H1 (cell line): ENCODE measurements around the gene SHH. TPM values are rescaled to one million over a fixed set of nuclear protein-coding genes. Genes with fewer than 3 reads are reported as not detected.

Experiments
- CTCF ChIA-PET: fragments of 300-600 bp; sonication (Branson Sonifier 250); formaldehyde crosslinking; loops from one replicate; lab custom pipeline; 2021; ENCODE audit not compliant: partially characterized antibody; lab: Charles Lee
- POLR2A ChIA-PET: fragments of 300-600 bp; sonication (Branson Sonifier 250); formaldehyde crosslinking; loops from one replicate; lab custom pipeline; 2021; ENCODE audit warnings: inconsistent platforms; ENCODE audit not compliant: partially characterized antibody; lab: Charles Lee
- DNase-seq, 2 experiments: peaks; one replicate each; pipeline versions ENCODE4 v3.0.0 to v3.0.0-alpha.2; 2010 to 2022; ENCODE audit warnings: low spot score in 2 of 2, low read depth in 1 of 2, mixed read lengths in 1 of 2
- FAIRE-seq: peaks from 2 replicates; lab custom pipeline; 2011; peaks lifted over from hg19 to GRCh38; lab: Jason Lieb, UNC
- H2AFZ ChIP-seq: 2 replicates; pipeline ENCODE4 v1.8.1; 2012; ENCODE audit warnings: low read length, inconsistent platforms
- H2AK5ac ChIP-seq: 2 replicates; pipeline ENCODE4 v1.6.1; 2013; ENCODE audit warnings: low read depth, low read length
- H2BK120ac ChIP-seq: replicated peaks from 2 replicates; pipeline ENCODE3; 2013; ENCODE audit warnings: low read depth, low read length, inconsistent platforms
- H2BK12ac ChIP-seq: 2 replicates; pipeline ENCODE4 v1.6.1; 2013; ENCODE audit warnings: low read depth, low read length
- H2BK15ac ChIP-seq: 2 replicates; pipeline ENCODE4 v1.6.1; 2013; ENCODE audit warnings: low read length
- H2BK20ac ChIP-seq: 2 replicates; pipeline ENCODE4 v1.6.1; 2013; ENCODE audit warnings: low read length
- H2BK5ac ChIP-seq: 2 replicates; pipeline ENCODE4 v1.6.1; 2013; ENCODE audit warnings: low read depth, low read length
- H3K14ac ChIP-seq: 2 replicates; pipeline ENCODE4 v1.6.1; 2013; ENCODE audit warnings: inconsistent platforms; ENCODE audit not compliant: insufficient read length
- H3K18ac ChIP-seq: 2 replicates; pipeline ENCODE4 v1.6.1; 2013; ENCODE audit warnings: low read length; ENCODE audit errors: extremely low read depth
- H3K23ac ChIP-seq: 2 replicates; pipeline ENCODE4 v1.6.1; 2013; ENCODE audit warnings: inconsistent platforms; ENCODE audit not compliant: insufficient read length
- H3K23me2 ChIP-seq: 2 replicates; pipeline ENCODE4 v1.6.1; 2013; ENCODE audit warnings: low read depth, low read length
- H3K27ac ChIP-seq: 2 replicates; pipeline ENCODE4 v1.6.1; 2011; ENCODE audit warnings: low read depth, low read length, inconsistent platforms
- H3K27me3 ChIP-seq, 4 experiments: replicated peaks in 1 of 4; 1 replicate in 1 of 4; 2 replicates in 3 of 4; pipeline versions ENCODE4 v1.6.1 to v1.8.1; 2011 to 2013; ENCODE audit warnings: low read length in 3 of 4, mild to moderate bottlenecking in 3 of 4, inconsistent platforms in 2 of 4, mixed read lengths in 2 of 4, moderate library complexity in 1 of 4; ENCODE audit not compliant: control insufficient read depth in 3 of 4, insufficient read depth in 3 of 4; ENCODE audit errors: extremely low read depth in 1 of 4
- H3K36me3 ChIP-seq, 4 experiments: 2 replicates each; pipeline versions ENCODE4 v1.6.1 to v1.8.1; 2011 to 2013; ENCODE audit warnings: mild to moderate bottlenecking in 4 of 4, low read length in 3 of 4, moderate library complexity in 2 of 4, control low read depth in 1 of 4, inconsistent platforms in 1 of 4; ENCODE audit not compliant: insufficient read depth in 4 of 4, control insufficient read depth in 2 of 4
- H3K4ac ChIP-seq: replicated peaks from 2 replicates; pipeline ENCODE3; 2013; ENCODE audit warnings: low read length, low read depth, mixed read lengths, inconsistent platforms; ENCODE audit not compliant: insufficient read length
- H3K4me1 ChIP-seq, 4 experiments: replicated peaks in 1 of 4; 1 replicate in 1 of 4; 2 replicates in 3 of 4; pipeline versions ENCODE4 v1.6.1 to v1.8.1; 2011 to 2013; ENCODE audit warnings: low read length in 3 of 4, inconsistent platforms in 2 of 4, mixed read lengths in 1 of 4; ENCODE audit not compliant: insufficient read depth in 4 of 4, control insufficient read depth in 3 of 4
- H3K4me2 ChIP-seq, 2 experiments: 2 replicates each; pipeline versions ENCODE4 v1.6.1 to v1.8.1; 2011 to 2013; ENCODE audit warnings: low read depth in 2 of 2, low read length in 2 of 2, control low read depth in 1 of 2, inconsistent platforms in 1 of 2, mild to moderate bottlenecking in 1 of 2; ENCODE audit not compliant: insufficient read depth in 1 of 2
- H3K4me3 ChIP-seq, 4 experiments: fragments of 200-600, 300-600 bp in 1 of 4; sonication (generic), shearing (Covaris generic), sonication (Bioruptor Twin) in 1 of 4; 2 replicates each; pipeline versions ENCODE4 v1.5.1 to v1.8.1; 2011 to 2016; ENCODE audit warnings: low read length in 4 of 4, low read depth in 3 of 4, control low read depth in 2 of 4, inconsistent platforms in 2 of 4, mild to moderate bottlenecking in 2 of 4, mixed read lengths in 1 of 4, moderate library complexity in 1 of 4; ENCODE audit not compliant: insufficient read depth in 2 of 4; ENCODE audit errors: extremely low read depth in 1 of 4
- H3K56ac ChIP-seq: replicated peaks from 2 replicates; pipeline ENCODE3; 2013; ENCODE audit warnings: low read depth, mild to moderate bottlenecking, mixed read lengths, low read length, inconsistent platforms; ENCODE audit not compliant: insufficient read length
- H3K79me1 ChIP-seq: 2 replicates; pipeline ENCODE4 v1.6.1; 2013; ENCODE audit warnings: low read depth, low read length, control low read depth
- H3K79me2 ChIP-seq, 2 experiments: 2 replicates each; pipeline versions ENCODE4 v1.6.1 to v1.8.1; 2012 to 2013; ENCODE audit warnings: low read length in 2 of 2, mild to moderate bottlenecking in 2 of 2, inconsistent platforms in 1 of 2; ENCODE audit not compliant: insufficient read depth in 2 of 2, control insufficient read depth in 1 of 2
- H3K9ac ChIP-seq, 4 experiments: replicated peaks in 1 of 4; 1 replicate in 1 of 4; 2 replicates in 3 of 4; pipeline versions ENCODE4 v1.6.1 to v1.8.1; 2011 to 2013; ENCODE audit warnings: low read depth in 3 of 4, low read length in 3 of 4, control low read depth in 2 of 4, mild to moderate bottlenecking in 2 of 4, moderate library complexity in 2 of 4, inconsistent platforms in 1 of 4; ENCODE audit errors: extremely low read depth in 1 of 4
- H3K9me3 ChIP-seq, 2 experiments: 2 replicates each; pipeline versions ENCODE4 v1.6.1 to v1.8.1; 2012 to 2013; ENCODE audit warnings: mild to moderate bottlenecking in 2 of 2, moderate library complexity in 2 of 2, control low read depth in 1 of 2, inconsistent platforms in 1 of 2, low read depth in 1 of 2, low read length in 1 of 2, mixed read lengths in 1 of 2; ENCODE audit not compliant: insufficient read depth in 2 of 2
- H4K20me1 ChIP-seq, 2 experiments: replicated peaks in 1 of 2; 2 replicates each; pipeline versions ENCODE3 to v1.8.1; 2011 to 2013; ENCODE audit warnings: inconsistent platforms in 2 of 2, low read length in 2 of 2, mild to moderate bottlenecking in 1 of 2; ENCODE audit not compliant: insufficient read depth in 2 of 2, control insufficient read depth in 1 of 2
- H4K5ac ChIP-seq: 2 replicates; pipeline ENCODE4 v1.6.1; 2013; ENCODE audit warnings: low read length, low read depth, mixed read lengths, inconsistent platforms; ENCODE audit not compliant: insufficient read length
- H4K8ac ChIP-seq: 2 replicates; pipeline ENCODE4 v1.8.0; 2013; ENCODE audit warnings: mild to moderate bottlenecking, moderate library complexity, low read length, inconsistent platforms; ENCODE audit not compliant: insufficient read depth; ENCODE audit errors: extremely low read depth
- H4K91ac ChIP-seq: replicated peaks from 2 replicates; pipeline ENCODE3; 2013; ENCODE audit warnings: low read length, mixed read lengths, inconsistent platforms; ENCODE audit not compliant: insufficient read length
- YY1 ChIP-seq: IDR thresholded peaks from 2 replicates; pipeline ENCODE4 v1.6.1; 2011; ENCODE audit warnings: low read depth, mild to moderate bottlenecking, low read length
- WGBS, 2 experiments: shearing (Covaris generic) in 1 of 2; methylation state at CpG; one replicate each; pipeline versions ENCODE4 v1.1.6 to v1.1.7; 2013 to 2015; ENCODE audit warnings: low lambda C conversion rate in 2 of 2, mixed read lengths in 2 of 2, inconsistent platforms in 1 of 2, low coverage in 1 of 2, missing lambda C conversion rate in 1 of 2; ENCODE audit not compliant: insufficient replicate concordance in 2 of 2, insufficient coverage in 1 of 2, insufficient read length in 1 of 2; ENCODE audit errors: extremely low coverage in 1 of 2, missing lambda C conversion rate in 1 of 2; 5-methylcytosine and 5-hydroxymethylcytosine counted together
- polyA plus RNA-seq, 7 experiments: library from polyadenylated mRNA; depleted of rRNA in 3 of 7; stranded (reverse) in 5 of 7; unstranded in 2 of 7; fragments of >200 nt in 5 of 7; fragments of 200-250 nt in 2 of 7; gene quantifications; 1 replicate in 5 of 7; 2 replicates in 1 of 7; 4 replicates in 1 of 7; pipeline versions ENCODE4 v1.2.1 to v1.2.3, GENCODE V29; 2011 to 2013; ENCODE audit warnings: missing spikeins in 2 of 7, mixed read lengths in 2 of 7
- total RNA-seq: library from RNA; stranded (reverse); fragmentation: NEBNext Ultra II Directional; extraction: Animal tissue kit (Norgen Biotek cat#: 25700); gene quantifications from 2 replicates; pipeline ENCODE4 v1.2.1, GENCODE V29; 2021

SHH gene
- total and polyA plus RNA-seq, 2 of the 8 experiments (the other 6 are each of a cell fraction or from before 2014, with no cell fraction given) = not detected

GRCh38 chr7:155781433-155781832, 30.8 kb downstream of the SHH start:
- POLR2A ChIA-PET = no interaction called here
- 0 out of 2 replicates have a peak, but pooled peaks cover 3% of the 10 kb centered on the region for H3K79me1 ChIP-seq
- TF ChIP-seq YY1 = no peak
- TF ChIP-seq, all 59 proteins: peak for 0
- CTCF ChIA-PET = no interaction called here
- no peak for FAIRE-seq
- Histone ChIP-seq H2AFZ (no peak overlapping the region), H3K23ac (no peak overlapping the region), H2BK120ac (no peak overlapping the region), H3K9me3 (no peaks in the 10 kb centered on the region), H4K5ac (no peak overlapping the region), H4K8ac (no peak overlapping the region), H3K4me2 (no peak overlapping the region), H2BK12ac (no peak overlapping the region), H3K27me3 (peaks cover 0 to 1% (median 0%) of the 10 kb centered on the region in 4 experiments; a peak in 1 of 7 replicates), H3K56ac (no peak overlapping the region), H2AK5ac (no peak overlapping the region), H3K27ac (no peak overlapping the region), H3K9ac (no peak overlapping the region), H2BK5ac (no peak overlapping the region), H3K14ac (no peak overlapping the region), H4K20me1 (peaks cover 3 to 10% of the 10 kb centered on the region in 2 experiments), H2BK20ac (no peak overlapping the region), H2BK15ac (no peak overlapping the region), H4K91ac (no peak overlapping the region), H3K4me1 (peaks cover 0 to 3% (median under 1%) of the 10 kb centered on the region in 4 experiments; a peak in 1 of 7 replicates), H3K18ac (no peak overlapping the region), H3K79me2 (no peaks in the 10 kb centered on the region), H3K23me2 (no peaks in the 10 kb centered on the region), H3K36me3 (peaks cover 0 to 10% (median 4%) of the 10 kb centered on the region in 4 experiments; a peak in 3 of 8 replicates), H3K4ac (no peak overlapping the region), H3K4me3 (no peak overlapping the region)
- no peak for DNase-seq
- WGBS, 2 experiments = 96% methylated on average over 20 of the region's 20 CpGs; no CpG with 5 or more reads in 1 of the 2 experiments
